Measurements from ENCODE around the gene ATAD3B. TPM values are rescaled to one million over a fixed set of nuclear protein-coding genes. Genes with fewer than 3 reads are reported as not detected.
"Not testable (repeated sequence)": the region's sequence is repeated elsewhere in the genome, so short reads cannot be mapped to it uniquely, and the experiment has no call there.

ATAD3B gene
- total and polyA plus RNA-seq, 2 donors (not counting 3 experiments of a cell fraction or from before 2014, with no cell fraction given): 20.5 to 48.2 TPM

DNA sequence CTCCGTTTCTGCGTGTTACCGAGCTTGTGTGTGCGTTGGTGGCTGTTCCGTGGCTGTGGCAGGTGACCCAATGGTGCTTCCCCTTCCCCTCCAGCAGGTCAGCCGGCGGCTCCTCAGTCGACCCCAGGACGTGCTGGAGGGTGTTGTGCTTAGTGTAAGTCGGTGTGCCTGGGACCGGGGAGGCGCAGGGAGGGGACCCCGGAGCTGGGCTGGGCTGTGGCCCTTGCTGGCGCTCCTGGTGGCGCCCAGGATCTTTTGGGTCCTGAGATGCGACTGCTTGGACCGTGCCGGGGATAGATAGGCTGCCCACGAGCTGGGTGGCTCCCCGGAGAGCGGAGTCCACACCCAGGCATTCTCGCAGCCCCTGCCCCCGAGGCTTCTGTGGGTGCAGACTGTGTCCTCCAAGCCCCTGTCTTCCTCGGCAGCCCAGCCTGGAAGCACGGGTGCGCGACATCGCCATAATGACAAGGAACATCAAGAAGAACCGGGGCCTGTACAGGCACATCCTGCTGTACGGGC, 16.1 kb upstream of the ATAD3B start:
- FAIRE-seq (no peak), DNase-seq (ENCODE audit: low read depth, low spot score) (no peak)
- intact Hi-C loops (cut with micrococcal nuclease) (no loop called here), dilution Hi-C loops (cut with MboI; ENCODE audit: extremely low pct_ligation_motif_present, low sequenced_read_pairs) (no loop called here)
- Histone ChIP-seq H3K79me2 (ENCODE audit: control insufficient read depth, insufficient read depth, low read length) (no peaks in the 10 kb centered on the region), H3K9me1 (replicated peaks; ENCODE audit: control insufficient read depth, extremely low read depth, insufficient read depth, low read length) (no peaks in the 10 kb centered on the region), H3K36me3 (ENCODE audit: control insufficient read depth in 2 of 2, extremely low read depth in 1 of 2, insufficient read depth in 2 of 2, low read length in 2 of 2) (no peaks in the 10 kb centered on the region), H3K27me3 (ENCODE audit: control insufficient read depth in 2 of 2, insufficient read depth in 2 of 2, low read length in 2 of 2) (no peaks in the 10 kb centered on the region), H3K4me3 (replicated peaks in 1 of 3; ENCODE audit: insufficient read depth in 1 of 3, low read depth in 1 of 3, low read length in 3 of 3) (no peak overlapping the region), H3K9me3 (replicated peaks; ENCODE audit: control insufficient read depth, insufficient read depth, low read length) (no peaks in the 10 kb centered on the region), H3K4me1 (ENCODE audit: control insufficient read depth, extremely low read depth, insufficient read depth, low read length) (no peaks in the 10 kb centered on the region), H3K27ac (ENCODE audit: insufficient read depth, low read depth, low read length) (no peak overlapping the region), H3K4me2 (ENCODE audit: insufficient read depth, low read length) (no peak overlapping the region), H4K20me1 (replicated peaks; ENCODE audit: control insufficient read depth, extremely low read depth, insufficient read depth, low read length) (no peaks in the 10 kb centered on the region), H3K9ac (replicated peaks; ENCODE audit: extremely low read depth, insufficient read depth, low read length) (no peak overlapping the region), H2AFZ (ENCODE audit: low read depth, low read length) (no peak overlapping the region)
- CTCF ChIA-PET: no interaction called here
- POLR2A ChIA-PET: no interaction called here
- no peak for TF ChIP-seq CTCF (IDR thresholded peaks at IDR 0.05; ENCODE audit: extremely low read depth in 1 of 2, insufficient read depth in 1 of 2, low read depth in 1 of 2, low read length in 2 of 2)
- no peak for TF ChIP-seq FOS (IDR thresholded peaks at IDR 0.05; ENCODE audit: borderline replicate concordance, insufficient read depth, low read length)
- TF ChIP-seq EZH2 (IDR thresholded peaks at IDR 0.05; ENCODE audit: borderline replicate concordance, low read depth, low read length, severe bottlenecking): no peak
- no peak for TF ChIP-seq MYC (IDR thresholded peaks at IDR 0.05; ENCODE audit: low read depth, low read length)
- no peak for TF ChIP-seq JUN (IDR thresholded peaks at IDR 0.05; ENCODE audit: borderline replicate concordance, insufficient read depth, insufficient read length, low read depth)
- TF ChIP-seq MAX (IDR thresholded peaks at IDR 0.05; ENCODE audit: insufficient read depth, insufficient read length): no peak
- no peak for TF ChIP-seq POLR2A (IDR thresholded peaks at IDR 0.05; ENCODE audit: low read depth, low read length)
- no peak for TF ChIP-seq GATA2 (IDR thresholded peaks at IDR 0.05; ENCODE audit: insufficient read depth, insufficient read length, low read depth, low read length)
- no peak for TF ChIP-seq POLR2AphosphoS5 (IDR thresholded peaks at IDR 0.05; ENCODE audit: insufficient read depth, low read depth, low read length)
- no TSS peak for BruUV-seq (replicated peaks)

GRCh38 chr1:1455934-1456333, 15.6 kb upstream of the ATAD3B start:
- dilution Hi-C loops (cut with MboI; ENCODE audit: extremely low pct_ligation_motif_present, low sequenced_read_pairs); H3K4me3 ChIP-seq (replicated peaks in 1 of 3; ENCODE audit: insufficient read depth in 1 of 3, low read depth in 1 of 3, low read length in 3 of 3); DNase-seq (ENCODE audit: low read depth, low spot score); H4K20me1 ChIP-seq (replicated peaks; ENCODE audit: control insufficient read depth, extremely low read depth, insufficient read depth, low read length); H3K36me3 ChIP-seq (ENCODE audit: control insufficient read depth in 2 of 2, extremely low read depth in 1 of 2, insufficient read depth in 2 of 2, low read length in 2 of 2); H3K27ac ChIP-seq (ENCODE audit: insufficient read depth, low read depth, low read length); H3K9me1 ChIP-seq (replicated peaks; ENCODE audit: control insufficient read depth, extremely low read depth, insufficient read depth, low read length); H3K9me3 ChIP-seq (replicated peaks; ENCODE audit: control insufficient read depth, insufficient read depth, low read length); H3K4me1 ChIP-seq (ENCODE audit: control insufficient read depth, extremely low read depth, insufficient read depth, low read length); FAIRE-seq; H2AFZ ChIP-seq (ENCODE audit: low read depth, low read length); H3K79me2 ChIP-seq (ENCODE audit: control insufficient read depth, insufficient read depth, low read length); BruUV-seq (replicated peaks); intact Hi-C loops (cut with micrococcal nuclease); H3K9ac ChIP-seq (replicated peaks; ENCODE audit: extremely low read depth, insufficient read depth, low read length); H3K4me2 ChIP-seq (ENCODE audit: insufficient read depth, low read length); CTCF ChIA-PET; POLR2A ChIA-PET; H3K27me3 ChIP-seq (ENCODE audit: control insufficient read depth in 2 of 2, insufficient read depth in 2 of 2, low read length in 2 of 2): not testable (repeated sequence)

DNA sequence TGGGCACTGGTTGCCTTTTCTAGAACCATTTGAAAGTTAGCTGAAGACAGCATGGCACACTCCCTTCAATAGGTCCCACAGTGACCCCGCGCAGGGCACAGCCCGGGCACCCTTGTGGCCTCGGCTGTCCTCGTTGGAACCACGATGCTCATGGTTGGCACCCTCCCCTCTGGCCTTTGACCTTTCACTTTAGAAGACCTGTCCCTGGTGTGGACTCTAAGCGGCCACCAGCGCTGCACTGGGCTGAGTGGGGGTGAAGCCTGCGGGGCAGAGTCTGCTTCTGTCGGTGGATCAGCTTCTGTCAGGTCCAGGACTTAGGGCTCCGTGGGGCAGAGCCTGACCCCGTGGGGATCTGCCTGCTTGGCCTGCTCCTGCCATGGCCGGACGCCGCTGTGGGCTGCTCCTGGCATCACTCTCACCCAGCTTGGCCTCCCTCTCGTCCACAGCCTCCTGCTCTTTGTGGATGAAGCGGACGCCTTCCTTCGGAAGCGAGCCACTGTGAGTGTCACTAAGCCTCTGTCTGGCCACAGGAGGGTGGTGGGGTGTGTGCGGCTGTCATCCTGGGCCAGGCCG, 14.8 kb upstream of the ATAD3B start:
- H3K79me2 ChIP-seq (ENCODE audit: control insufficient read depth, insufficient read depth, low read length); H3K9me3 ChIP-seq (replicated peaks; ENCODE audit: control insufficient read depth, insufficient read depth, low read length); H3K27me3 ChIP-seq (ENCODE audit: control insufficient read depth in 2 of 2, insufficient read depth in 2 of 2, low read length in 2 of 2); POLR2A ChIA-PET; FAIRE-seq; H3K9me1 ChIP-seq (replicated peaks; ENCODE audit: control insufficient read depth, extremely low read depth, insufficient read depth, low read length); DNase-seq (ENCODE audit: low read depth, low spot score); H3K9ac ChIP-seq (replicated peaks; ENCODE audit: extremely low read depth, insufficient read depth, low read length); H3K4me3 ChIP-seq (replicated peaks in 1 of 3; ENCODE audit: insufficient read depth in 1 of 3, low read depth in 1 of 3, low read length in 3 of 3); H3K27ac ChIP-seq (ENCODE audit: insufficient read depth, low read depth, low read length); H4K20me1 ChIP-seq (replicated peaks; ENCODE audit: control insufficient read depth, extremely low read depth, insufficient read depth, low read length); H2AFZ ChIP-seq (ENCODE audit: low read depth, low read length); H3K36me3 ChIP-seq (ENCODE audit: control insufficient read depth in 2 of 2, extremely low read depth in 1 of 2, insufficient read depth in 2 of 2, low read length in 2 of 2); H3K4me2 ChIP-seq (ENCODE audit: insufficient read depth, low read length); BruUV-seq (replicated peaks); dilution Hi-C loops (cut with MboI; ENCODE audit: extremely low pct_ligation_motif_present, low sequenced_read_pairs); CTCF ChIA-PET; H3K4me1 ChIP-seq (ENCODE audit: control insufficient read depth, extremely low read depth, insufficient read depth, low read length); intact Hi-C loops (cut with micrococcal nuclease): not testable (repeated sequence)
